AG04449 (cell line): ENCODE data around the gene UPP1.
"Not testable (repeated sequence)": the region's sequence is repeated elsewhere in the genome, so short reads cannot be mapped to it uniquely, and the experiment has no call there.

Experiments
- CTCF ChIA-PET: fragments of 350-600 bp; formaldehyde crosslinking; extraction: SDS; loops from one replicate; lab custom pipeline; 2021; ENCODE audit warnings: antibody characterized with exemption; lab: Yijun Ruan, JAX
- POLR2A ChIA-PET: fragments of 400-600, 350-600 bp; formaldehyde crosslinking; extraction: SDS; loops from one replicate; lab custom pipeline; 2020; ENCODE audit warnings: antibody characterized with exemption, inconsistent platforms; lab: Yijun Ruan, JAX
- DNase-seq: peaks from one replicate; pipeline ENCODE4 v3.0.0-alpha.2; 2010; ENCODE audit warnings: low read depth, low spot score
- H3K4me3 ChIP-seq: 2 replicates; pipeline ENCODE4 v1.5.1; 2011; ENCODE audit warnings: low read depth, mild to moderate bottlenecking, control low read depth, low read length
- TF ChIP-seq, protein P1 (sequence below): IDR thresholded peaks from one replicate; pipeline ENCODE4 v1.5.1; 2011; ENCODE audit warnings: mild to moderate bottlenecking, moderate library complexity, low read length, control low read depth, inconsistent platforms; ENCODE audit not compliant: insufficient read depth; ENCODE audit errors: missing control alignments

Gene UPP1

DNA sequence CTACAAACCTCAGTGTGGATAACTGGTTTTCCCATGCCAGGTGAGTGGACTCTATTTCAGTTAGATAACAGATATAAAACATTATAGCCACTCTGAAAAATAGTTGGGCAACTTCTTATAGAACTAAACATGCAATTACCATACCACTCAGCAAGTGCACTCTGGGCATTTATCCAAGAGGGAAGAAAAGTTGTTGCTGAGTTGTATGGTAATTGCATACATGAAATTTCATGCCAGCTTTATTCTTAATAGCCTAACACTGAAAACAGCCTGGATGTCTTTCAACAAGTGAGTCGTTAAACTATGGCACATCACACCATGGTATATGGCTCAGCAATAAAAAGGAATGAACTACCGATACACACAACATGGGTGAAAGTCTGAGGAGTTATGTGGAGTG, 10.6 kb upstream of the UPP1 start:
- ChIA-PET CTCF (interaction anchor here (0.7 to 1.0 kb wide), 2 partner anchors 16 to 87 kb away, joined by 3 read pairs; no protein-coding TSS in a partner anchor), POLR2A (no interaction called here)
- DNase-seq, result no peak
- TF ChIP-seq, protein P1, sequence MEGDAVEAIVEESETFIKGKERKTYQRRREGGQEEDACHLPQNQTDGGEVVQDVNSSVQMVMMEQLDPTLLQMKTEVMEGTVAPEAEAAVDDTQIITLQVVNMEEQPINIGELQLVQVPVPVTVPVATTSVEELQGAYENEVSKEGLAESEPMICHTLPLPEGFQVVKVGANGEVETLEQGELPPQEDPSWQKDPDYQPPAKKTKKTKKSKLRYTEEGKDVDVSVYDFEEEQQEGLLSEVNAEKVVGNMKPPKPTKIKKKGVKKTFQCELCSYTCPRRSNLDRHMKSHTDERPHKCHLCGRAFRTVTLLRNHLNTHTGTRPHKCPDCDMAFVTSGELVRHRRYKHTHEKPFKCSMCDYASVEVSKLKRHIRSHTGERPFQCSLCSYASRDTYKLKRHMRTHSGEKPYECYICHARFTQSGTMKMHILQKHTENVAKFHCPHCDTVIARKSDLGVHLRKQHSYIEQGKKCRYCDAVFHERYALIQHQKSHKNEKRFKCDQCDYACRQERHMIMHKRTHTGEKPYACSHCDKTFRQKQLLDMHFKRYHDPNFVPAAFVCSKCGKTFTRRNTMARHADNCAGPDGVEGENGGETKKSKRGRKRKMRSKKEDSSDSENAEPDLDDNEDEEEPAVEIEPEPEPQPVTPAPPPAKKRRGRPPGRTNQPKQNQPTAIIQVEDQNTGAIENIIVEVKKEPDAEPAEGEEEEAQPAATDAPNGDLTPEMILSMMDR, result no peak
- H3K4me3 ChIP-seq, result no peak overlapping the region

DNA sequence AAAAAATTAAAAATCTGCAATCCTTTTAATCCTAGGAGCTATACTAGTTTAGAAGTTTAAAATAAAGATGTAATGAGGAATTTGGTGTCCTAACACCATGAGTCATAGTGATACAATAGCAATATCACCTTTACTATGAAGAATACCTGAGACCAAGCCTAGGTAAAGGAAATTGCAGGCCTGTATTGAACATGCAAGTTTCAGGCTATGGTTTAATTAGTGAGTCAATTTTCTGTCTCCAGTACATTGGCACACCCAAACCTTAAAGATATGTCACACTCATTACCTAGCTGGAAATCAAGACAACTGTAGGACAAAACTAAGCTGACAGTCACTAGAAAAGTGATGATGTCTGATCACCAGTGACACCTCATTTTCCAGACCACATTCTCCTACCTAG, 6.7 kb upstream of the UPP1 start:
- DNase-seq, POLR2A ChIA-PET, H3K4me3 ChIP-seq: not testable (repeated sequence)
- CTCF ChIA-PET, result interaction anchor here (1.1 to 4.0 kb wide), 4 partner anchors 27 to 111 kb away, joined by 3 to 16 read pairs (median 4); no protein-coding TSS in a partner anchor

DNA sequence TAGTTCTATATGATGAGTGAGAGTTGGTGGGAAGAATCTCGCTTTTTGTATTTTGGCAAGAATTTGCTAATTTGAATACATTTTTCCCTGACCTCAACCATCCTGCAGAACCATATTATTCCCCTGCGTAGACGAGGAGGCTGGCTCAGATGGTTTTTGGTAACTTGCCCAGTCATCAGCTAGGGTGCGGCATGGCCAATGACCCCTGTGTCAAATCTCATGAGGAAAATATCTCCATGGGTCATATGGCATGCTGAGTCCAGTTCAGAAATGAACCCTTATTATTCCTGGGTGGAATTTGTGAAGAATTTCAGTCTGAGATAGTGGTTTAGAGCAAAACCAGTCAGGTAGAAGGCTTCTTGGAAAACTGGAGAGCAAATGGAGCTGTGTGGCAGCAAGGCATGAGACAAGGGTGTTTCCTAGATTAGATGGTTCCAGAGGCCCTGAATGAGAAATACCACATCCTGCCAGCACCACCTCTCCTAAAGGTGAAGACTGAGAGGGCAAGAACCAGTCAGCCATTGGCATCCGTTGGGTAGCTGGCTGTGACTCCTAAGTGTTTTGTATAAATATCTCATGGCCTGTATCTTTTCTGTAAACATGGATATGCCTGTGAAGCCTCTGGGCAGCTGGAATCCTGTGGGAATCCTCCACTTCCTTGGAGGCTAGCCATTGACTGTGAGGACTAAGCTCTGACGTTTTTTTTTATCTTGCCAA, 5.8 kb upstream of the UPP1 start:
- CTCF ChIA-PET, result interaction anchor here (0.6 to 4.0 kb wide), 6 partner anchors 26 to 138 kb away, joined by 3 to 16 read pairs (median 4); no protein-coding TSS in a partner anchor
- POLR2A ChIA-PET, result no interaction called here
- no peak overlapping the region for H3K4me3 ChIP-seq
- DNase-seq, result no peak
- TF ChIP-seq, protein P1, result no peak

DNA sequence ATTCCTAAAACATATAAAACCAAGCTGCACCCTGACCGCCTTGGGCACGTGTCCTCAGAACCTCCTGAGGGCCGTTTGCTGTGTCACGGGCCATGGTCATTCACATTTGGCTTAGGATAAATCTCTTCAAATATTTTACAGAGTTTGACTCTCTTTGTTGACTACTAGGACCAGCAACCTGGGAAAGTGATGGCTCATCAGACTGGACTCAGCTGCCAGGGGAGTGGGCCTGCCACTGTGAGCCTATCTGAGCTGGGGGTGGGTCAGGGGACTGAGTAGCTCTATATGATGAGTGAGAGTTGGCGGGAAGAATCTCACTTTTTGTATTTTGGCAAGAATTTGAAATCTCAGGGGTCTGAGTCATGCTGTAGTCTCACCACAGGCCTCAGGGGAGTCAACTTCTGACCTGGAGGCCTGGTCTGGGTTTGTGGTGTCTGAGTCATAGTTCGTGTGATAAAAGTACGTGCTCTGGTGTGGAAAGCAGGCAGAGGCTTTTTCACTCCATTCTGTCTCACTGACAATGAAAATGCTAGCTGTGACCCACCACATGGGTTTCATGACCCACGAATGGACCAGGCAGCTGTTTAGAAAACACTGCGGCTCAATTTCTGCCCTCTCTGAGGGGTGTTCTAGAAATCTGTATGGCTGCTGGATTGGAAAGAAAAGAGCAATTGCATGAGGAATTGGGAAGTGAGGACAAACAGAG, 4.2 kb upstream of the UPP1 start:
- CTCF ChIA-PET, result interaction anchor here (1.0 to 4.0 kb wide), 4 partner anchors 10 to 140 kb away, joined by 3 to 16 read pairs (median 6); no protein-coding TSS in a partner anchor
- POLR2A ChIA-PET, result interaction anchor here (0.7 kb wide), 1 partner anchor 102 kb away, joined by 7 read pairs; no protein-coding TSS in a partner anchor
- TF ChIP-seq, protein P1, result no peak

DNA sequence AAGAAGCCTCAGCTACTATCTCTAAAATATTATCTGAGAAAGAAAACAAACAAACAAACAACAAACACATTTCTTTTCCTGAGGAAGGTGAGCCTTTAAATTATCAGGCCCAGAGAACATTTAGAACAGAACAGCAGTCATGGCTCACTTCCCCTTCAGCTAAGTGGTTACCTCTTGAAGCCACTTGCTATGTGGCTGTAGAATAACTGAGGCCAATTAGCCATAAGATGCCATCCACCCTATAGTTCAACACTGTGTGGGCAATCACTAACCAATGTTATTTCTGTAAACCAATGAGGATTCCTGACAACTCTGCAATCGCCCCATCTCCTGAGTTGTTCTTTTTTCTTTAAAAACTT, 3.7 kb upstream of the UPP1 start:
- DNase-seq, result no peak
- no peak overlapping the region for H3K4me3 ChIP-seq
- ChIA-PET CTCF (interaction anchor here (1.0 to 4.0 kb wide), 4 partner anchors 10 to 140 kb away, joined by 3 to 16 read pairs (median 6); no protein-coding TSS in a partner anchor), POLR2A (no interaction called here)
- TF ChIP-seq, protein P1, result no peak

More for the DNA sequence above, 4.2 kb upstream of the UPP1 start:
- peak; percentile 94 for DNase-seq
- H3K4me3 ChIP-seq, result no peak overlapping the region

DNA sequence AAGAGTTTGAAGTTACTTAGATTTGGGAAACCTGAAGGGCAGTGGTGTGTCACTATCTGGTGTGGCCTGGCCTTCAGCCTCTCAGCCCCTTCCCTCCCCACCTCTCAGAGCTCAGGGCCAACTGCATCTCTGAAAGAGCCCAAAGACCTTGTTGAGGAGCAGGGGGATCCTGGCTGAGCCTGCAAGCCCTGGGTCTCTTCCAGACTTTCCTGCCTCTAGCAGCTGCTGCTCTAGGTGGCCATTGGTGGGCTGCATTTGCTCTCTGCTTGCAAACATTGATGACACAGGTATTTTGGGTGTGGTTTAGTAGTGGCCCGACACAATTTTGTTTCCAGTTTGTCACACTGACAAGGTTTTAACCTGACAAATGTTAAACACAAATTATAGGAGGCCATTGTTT, 3.1 kb upstream of the UPP1 start:
- H3K4me3 ChIP-seq, result no peak overlapping the region
- POLR2A ChIA-PET, result no interaction called here
- CTCF ChIA-PET, result interaction anchor here (1.0 to 4.0 kb wide), 4 partner anchors 9 to 141 kb away, joined by 3 to 16 read pairs (median 6); no protein-coding TSS in a partner anchor
- no peak for DNase-seq
- TF ChIP-seq, protein P1, result no peak
